ENCODE measurements around the gene SLC38A2.

The SLC38A2 gene

DNA sequence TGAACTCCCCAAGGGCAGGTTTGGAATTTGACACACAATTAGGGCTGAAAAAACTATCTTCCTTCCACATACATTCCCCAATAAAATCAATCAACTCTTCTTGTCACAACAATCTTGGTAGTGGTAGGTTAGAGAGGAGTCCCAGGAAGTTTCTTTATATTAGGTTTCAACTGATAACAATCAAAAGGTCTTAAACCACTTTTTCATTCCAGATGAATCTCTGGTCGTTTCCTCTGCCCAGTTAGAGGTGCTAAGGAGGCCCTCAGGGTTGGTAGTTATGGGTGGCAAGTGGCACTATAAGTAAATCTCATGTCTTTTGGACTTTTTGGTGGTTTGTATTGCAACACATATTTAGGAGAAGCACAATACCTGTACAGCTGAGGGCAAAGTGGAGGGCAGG lies 1.7 kb upstream of the SLC38A2 start:
- no peak overlapping the region for H3K9ac ChIP-seq
- H3K79me2 ChIP-seq: peaks cover 17% of the 10 kb centered on the region
- no peak overlapping the region for H2AFZ ChIP-seq
- H3K4me2 ChIP-seq (ENCODE audit: low read length): no peak overlapping the region
- no peaks in the 10 kb centered on the region for H3K27me3 ChIP-seq (ENCODE audit: control insufficient read depth, insufficient read depth, low read length)
- H3K27ac ChIP-seq: no peak overlapping the region
- H3K4me1 ChIP-seq: peaks cover 7% of the 10 kb centered on the region
- no peak overlapping the region for H3K4me3 ChIP-seq (ENCODE audit: low read depth, low read length)
- no peaks in the 10 kb centered on the region for H3K36me3 ChIP-seq (ENCODE audit: control insufficient read depth, insufficient read depth, low read length)
- TF ChIP-seq, protein P1, sequence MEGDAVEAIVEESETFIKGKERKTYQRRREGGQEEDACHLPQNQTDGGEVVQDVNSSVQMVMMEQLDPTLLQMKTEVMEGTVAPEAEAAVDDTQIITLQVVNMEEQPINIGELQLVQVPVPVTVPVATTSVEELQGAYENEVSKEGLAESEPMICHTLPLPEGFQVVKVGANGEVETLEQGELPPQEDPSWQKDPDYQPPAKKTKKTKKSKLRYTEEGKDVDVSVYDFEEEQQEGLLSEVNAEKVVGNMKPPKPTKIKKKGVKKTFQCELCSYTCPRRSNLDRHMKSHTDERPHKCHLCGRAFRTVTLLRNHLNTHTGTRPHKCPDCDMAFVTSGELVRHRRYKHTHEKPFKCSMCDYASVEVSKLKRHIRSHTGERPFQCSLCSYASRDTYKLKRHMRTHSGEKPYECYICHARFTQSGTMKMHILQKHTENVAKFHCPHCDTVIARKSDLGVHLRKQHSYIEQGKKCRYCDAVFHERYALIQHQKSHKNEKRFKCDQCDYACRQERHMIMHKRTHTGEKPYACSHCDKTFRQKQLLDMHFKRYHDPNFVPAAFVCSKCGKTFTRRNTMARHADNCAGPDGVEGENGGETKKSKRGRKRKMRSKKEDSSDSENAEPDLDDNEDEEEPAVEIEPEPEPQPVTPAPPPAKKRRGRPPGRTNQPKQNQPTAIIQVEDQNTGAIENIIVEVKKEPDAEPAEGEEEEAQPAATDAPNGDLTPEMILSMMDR (IDR thresholded peaks at IDR 0.05): no peak
- H3K9me3 ChIP-seq (ENCODE audit: control insufficient read depth, low read length): no peaks in the 10 kb centered on the region

DNA sequence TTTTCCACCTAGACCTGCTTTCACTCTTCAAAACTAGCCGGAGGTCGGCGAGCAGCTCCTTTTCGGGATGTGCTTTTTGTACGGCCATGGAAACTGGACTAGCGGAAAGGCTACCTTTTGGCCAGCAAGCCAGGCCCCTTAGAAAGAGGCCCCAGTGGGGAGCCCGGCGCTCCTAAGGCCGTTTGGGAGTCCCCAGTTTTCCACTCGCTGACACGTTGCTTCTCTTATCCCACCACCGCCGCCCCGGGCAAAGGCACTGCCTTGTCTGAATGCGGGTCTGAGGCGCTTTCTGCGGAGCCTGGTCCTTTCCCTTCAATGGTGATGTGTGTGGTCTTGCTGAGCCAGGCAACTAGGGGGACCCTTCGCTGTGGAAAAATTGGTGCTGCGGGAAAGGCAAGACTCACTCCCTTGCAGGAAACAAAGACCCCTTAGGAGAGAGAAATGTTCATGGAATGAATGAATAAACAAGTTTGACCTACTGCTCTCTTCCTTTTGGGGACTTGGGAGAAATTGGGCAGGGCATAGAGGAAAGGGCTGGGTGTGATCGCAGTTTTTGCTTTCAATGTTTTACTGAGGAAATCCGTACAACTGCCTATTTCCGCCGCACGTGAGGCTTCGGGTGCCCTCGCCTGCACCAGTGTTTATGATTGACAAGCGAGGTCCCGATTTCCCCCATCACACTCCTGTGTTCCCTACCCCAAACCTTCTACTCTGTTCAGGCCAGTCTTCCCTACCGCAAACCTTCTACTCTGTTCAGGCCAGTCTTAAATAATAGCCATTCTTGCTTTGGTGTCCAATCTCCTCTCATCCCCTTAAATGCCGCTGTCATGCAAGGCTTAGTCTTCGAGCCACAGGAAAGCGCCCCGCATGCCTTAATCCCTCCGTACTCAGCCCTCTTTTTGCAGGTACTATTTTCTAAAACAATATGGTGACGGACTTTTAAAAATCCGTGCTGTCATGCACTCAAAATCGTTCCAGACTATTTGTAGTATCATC lies 1.0 kb upstream of the SLC38A2 start:
- peaks cover 13% of the 10 kb centered on the region for H3K4me1 ChIP-seq
- peak overlapping the region; percentile 95 for H3K4me3 ChIP-seq (ENCODE audit: low read depth, low read length)
- no peaks in the 10 kb centered on the region for H3K36me3 ChIP-seq (ENCODE audit: control insufficient read depth, insufficient read depth, low read length)
- peak overlapping the region; percentile 71 for H3K9ac ChIP-seq
- peak overlapping the region; percentile 63 for H3K4me2 ChIP-seq (ENCODE audit: low read length)
- TF ChIP-seq, protein P1 (IDR thresholded peaks at IDR 0.05): no peak
- peak overlapping the region; percentile 99 for H3K27ac ChIP-seq
- no peaks in the 10 kb centered on the region for H3K27me3 ChIP-seq (ENCODE audit: control insufficient read depth, insufficient read depth, low read length)
- peak overlapping the region; percentile 97 for H2AFZ ChIP-seq
- H3K9me3 ChIP-seq (ENCODE audit: control insufficient read depth, low read length): no peaks in the 10 kb centered on the region
- H3K79me2 ChIP-seq: peaks cover 17% of the 10 kb centered on the region

DNA sequence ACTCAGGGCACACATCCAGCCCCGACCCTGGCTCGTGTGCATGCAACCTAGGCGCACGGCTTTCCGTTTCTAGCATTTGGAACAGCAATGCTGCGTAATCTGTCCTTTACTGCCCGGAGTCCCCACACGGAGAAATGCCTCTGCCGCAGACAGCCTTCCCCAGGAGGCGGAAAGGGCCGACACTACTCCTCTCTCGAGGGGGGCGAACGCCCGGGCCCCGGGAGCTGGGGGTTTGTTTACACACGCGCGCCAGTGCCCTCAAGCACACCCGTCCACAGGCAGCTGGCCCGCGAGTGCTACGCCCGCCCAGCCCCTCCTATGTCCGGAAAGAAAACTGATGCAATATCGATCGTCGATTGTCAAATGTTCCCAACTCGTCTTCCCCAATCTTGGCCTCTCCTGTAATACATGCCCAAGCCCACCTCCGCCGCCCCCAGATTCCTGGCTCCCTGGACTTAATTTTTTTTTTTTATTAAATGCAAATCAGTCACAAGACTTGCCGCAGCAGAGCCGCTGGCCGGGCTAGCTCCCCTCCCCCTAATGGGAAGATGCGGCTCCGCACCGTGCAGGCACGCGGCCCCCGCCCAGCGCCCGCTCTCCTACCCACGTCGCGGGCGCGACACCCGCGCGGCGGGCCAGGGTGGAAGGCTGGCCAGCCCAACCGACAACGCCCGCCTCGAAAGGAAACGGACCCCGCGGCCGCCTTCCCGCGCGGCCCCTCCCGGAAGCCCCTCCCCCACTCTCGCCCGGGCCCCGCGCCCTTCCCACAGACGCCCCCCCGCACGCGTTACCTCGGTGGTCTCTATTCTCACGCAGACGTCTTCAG lies 642 bp downstream of the SLC38A2 start:
- H2AFZ ChIP-seq: peak overlapping the region; percentile 51
- no peaks in the 10 kb centered on the region for H3K27me3 ChIP-seq (ENCODE audit: control insufficient read depth, insufficient read depth, low read length)
- peaks cover 17% of the 10 kb centered on the region for H3K79me2 ChIP-seq
- peak overlapping the region; percentile 99 for H3K9ac ChIP-seq
- peaks cover 24% of the 10 kb centered on the region for H3K4me1 ChIP-seq
- peak overlapping the region; percentile 63 for H3K4me2 ChIP-seq (ENCODE audit: low read length)
- H3K36me3 ChIP-seq (ENCODE audit: control insufficient read depth, insufficient read depth, low read length): no peaks in the 10 kb centered on the region
- H3K27ac ChIP-seq: peak overlapping the region; percentile 99
- peak overlapping the region; percentile 95 for H3K4me3 ChIP-seq (ENCODE audit: low read depth, low read length)
- TF ChIP-seq, protein P1 (IDR thresholded peaks at IDR 0.05): no peak
- H3K9me3 ChIP-seq (ENCODE audit: control insufficient read depth, low read length): no peaks in the 10 kb centered on the region

DNA sequence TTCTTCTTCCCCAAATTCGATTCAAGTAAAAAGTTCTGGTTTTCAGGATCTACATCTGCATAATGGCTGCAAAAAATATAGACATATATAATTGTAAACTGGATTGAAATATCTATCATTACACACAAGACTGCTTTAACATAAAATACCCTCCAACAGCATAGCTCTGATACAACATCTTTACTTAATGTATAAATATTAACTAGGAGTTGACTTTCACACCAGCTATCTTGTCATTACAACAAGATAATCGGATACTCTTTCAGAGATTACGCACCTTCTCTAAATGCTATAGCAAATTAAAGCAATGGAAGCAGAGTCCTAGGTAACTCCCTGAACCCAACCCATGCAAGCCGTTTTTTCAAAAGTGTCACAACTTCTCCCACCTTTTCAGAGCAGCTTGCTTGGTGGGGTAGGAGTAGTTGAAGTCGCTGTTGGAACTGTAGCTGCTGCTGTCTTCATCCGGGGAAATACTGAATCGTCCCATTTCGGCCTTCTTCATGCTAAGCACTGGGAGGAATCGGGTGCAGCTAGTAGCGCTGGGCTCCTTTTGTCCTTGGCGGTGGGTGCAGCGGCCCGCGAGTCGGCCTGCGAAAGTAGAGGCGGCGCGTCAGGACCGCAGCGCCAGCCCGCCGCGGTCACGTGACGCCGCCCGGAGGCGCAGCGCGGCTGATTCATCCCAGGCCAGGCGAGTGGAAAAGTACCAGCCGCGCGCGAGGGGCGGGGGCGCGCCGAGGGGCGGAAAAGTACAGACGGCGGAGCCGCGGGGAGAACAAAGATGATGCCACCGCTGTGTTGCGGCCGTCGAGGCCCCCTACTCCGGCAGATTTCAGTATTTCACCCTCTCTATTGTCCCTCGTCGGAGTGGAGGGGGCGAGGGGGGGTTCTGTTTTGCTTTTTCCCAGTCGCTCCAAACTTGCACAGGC lies 1.5 kb downstream of the SLC38A2 start:
- H3K27ac ChIP-seq: peak overlapping the region; percentile 99
- no peaks in the 10 kb centered on the region for H3K36me3 ChIP-seq (ENCODE audit: control insufficient read depth, insufficient read depth, low read length)
- H3K4me3 ChIP-seq (ENCODE audit: low read depth, low read length): peak overlapping the region; percentile 95
- H2AFZ ChIP-seq: peak overlapping the region; percentile 51
- H3K27me3 ChIP-seq (ENCODE audit: control insufficient read depth, insufficient read depth, low read length): no peaks in the 10 kb centered on the region
- no peaks in the 10 kb centered on the region for H3K9me3 ChIP-seq (ENCODE audit: control insufficient read depth, low read length)
- H3K4me2 ChIP-seq (ENCODE audit: low read length): peak overlapping the region; percentile 68
- TF ChIP-seq, protein P1 (IDR thresholded peaks at IDR 0.05): no peak
- peaks cover 26% of the 10 kb centered on the region for H3K4me1 ChIP-seq
- peak overlapping the region; percentile 99 for H3K9ac ChIP-seq
- H3K79me2 ChIP-seq: peaks cover 17% of the 10 kb centered on the region
